IMR-90 (cell line): ENCODE results near the gene SLC16A9.

Experiments
- CTCF ChIP-seq: conservative IDR thresholded peaks from 2 replicates; pipeline ENCODE4 v1.5.1; 2012; ENCODE audit warnings: mild to moderate bottlenecking, low read depth, low read length, improper control_type of control experiment
- MAFK ChIP-seq: IDR thresholded peaks from 2 replicates; pipeline ENCODE4 v1.6.1; 2012; ENCODE audit warnings: low read depth, low read length, improper control_type of control experiment
- POLR2A ChIP-seq: IDR thresholded peaks from 2 replicates; pipeline ENCODE4 v1.6.1; 2012; ENCODE audit warnings: mild to moderate bottlenecking, low read depth, low read length
- RAD21 ChIP-seq: IDR thresholded peaks from 2 replicates; pipeline ENCODE4 v1.6.1; 2012; ENCODE audit warnings: low read length, improper control_type of control experiment

DNA sequence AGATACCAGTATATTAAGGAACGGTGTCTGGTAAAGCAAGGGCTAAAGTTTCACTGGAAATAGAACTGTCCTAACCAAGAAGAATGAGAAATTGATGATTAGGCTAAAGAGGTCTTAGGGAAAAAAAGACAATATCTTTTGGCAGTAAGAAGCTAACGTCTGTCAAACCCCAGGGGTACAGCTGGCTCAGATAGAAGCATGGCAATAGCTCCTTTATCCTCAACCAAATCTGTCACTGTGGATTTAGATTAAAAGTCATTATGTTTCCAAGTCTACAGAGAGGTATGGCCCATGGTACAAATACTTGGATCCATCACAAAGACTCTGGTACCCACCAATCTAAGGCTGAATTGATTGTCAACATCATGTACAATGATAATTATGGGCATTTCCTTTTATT, 8.6 kb upstream of the SLC16A9 start:
- TF ChIP-seq CTCF (no peak), MAFK (no peak), RAD21 (no peak), POLR2A (no peak)
